HG03571 (cell line): ENCODE data around the gene REV3L.

ENCODE experiments used
- ATAC-seq: cut with Tn5 transposase; IDR thresholded peaks from one replicate; pipeline ENCODE4 v1.9.1; 2021; ENCODE audit not compliant: unreplicated experiment

REV3L gene

GRCh38 chr6:111471533-111471932 is 11.5 kb downstream of the REV3L start:
- ATAC-seq = no peak

DNA sequence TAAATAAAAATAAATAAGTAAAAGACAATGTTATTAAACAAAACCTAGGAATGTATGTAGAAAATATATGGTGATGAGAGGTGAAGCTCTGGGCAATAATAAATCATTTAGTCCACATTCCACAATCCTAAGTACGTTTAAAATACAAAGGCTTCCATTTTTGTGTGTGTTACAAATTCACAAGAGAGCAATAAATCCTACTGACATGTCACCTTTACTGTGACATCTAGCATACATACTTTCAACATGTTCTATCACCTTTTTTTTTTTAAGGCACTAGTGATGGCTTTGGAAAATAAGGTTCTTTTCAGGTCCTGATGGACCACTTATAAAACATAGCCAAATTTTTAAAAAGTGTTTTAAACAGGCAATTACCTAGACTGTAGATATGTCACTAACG is 12.0 kb downstream of the REV3L start:
- no peak for ATAC-seq

DNA sequence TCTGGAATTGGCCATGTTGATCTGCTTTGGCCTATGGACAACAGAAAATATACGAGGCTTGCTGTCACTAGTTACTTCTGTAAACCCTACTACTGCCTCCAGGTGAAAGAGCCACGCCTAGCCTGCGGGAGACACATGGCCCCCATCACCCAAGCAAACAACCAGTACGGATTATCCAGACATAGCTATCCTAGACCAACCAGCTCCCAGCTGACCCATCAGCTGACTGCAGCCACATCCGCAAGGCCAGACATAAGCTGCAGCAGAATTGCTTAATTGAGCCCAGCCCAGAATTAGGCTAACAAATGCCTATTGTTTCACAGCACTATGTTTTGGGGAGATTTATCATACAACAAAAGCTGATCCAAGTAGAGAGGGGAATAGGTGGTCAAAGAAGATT is 13.5 kb downstream of the REV3L start:
- ATAC-seq = no peak

DNA sequence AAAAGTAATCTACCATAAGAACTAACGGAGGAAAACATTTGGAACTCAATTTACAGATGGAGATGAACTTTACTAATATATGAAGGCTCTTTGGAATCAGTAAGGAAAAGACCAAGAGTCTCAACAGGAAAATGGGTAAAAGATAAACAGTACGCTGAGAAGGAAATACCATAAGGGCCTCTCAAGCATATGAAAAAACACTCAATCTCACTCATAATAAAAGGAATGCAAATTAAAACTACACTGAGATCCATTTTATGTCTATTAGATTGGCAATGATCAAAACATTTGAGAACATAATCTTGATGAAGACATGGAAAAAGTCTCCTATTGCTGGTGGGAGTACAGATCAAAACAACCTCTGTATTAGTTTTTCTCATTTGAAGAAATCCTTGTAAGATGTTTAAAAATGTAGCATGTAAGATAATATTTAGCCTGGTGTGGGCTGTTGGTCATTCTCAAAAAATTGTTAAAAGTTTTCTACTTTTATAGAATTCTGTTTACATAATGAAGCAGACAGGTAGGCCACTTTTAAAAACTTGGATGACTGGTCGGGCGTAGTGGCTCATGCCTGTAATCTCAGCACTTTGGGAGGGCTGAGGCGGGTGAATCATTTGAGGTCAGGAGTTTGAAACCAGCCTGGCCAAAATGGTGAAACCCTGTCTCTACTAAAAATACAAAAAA is 14.5 kb downstream of the REV3L start:
- no peak for ATAC-seq

DNA sequence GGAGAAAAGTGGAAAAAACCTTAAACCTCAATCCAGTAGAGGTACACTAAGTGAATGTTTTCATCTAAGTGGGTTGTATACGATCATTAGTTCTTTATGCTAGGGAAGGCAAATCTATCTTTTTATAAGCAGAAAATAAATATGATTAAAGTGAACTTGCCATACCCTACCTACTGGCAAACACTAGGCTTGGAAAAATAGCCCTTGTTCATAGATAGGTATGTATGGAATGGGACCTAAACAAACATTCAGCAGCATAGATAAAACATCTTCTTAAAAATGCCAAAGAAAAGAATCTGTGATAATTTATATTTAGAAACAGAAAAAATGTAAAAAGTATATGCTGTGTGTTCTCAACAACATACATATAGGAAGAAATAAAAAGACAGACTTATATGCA is 18.8 kb downstream of the REV3L start:
- ATAC-seq = no peak

- ATAC-seq = no peak
Measured at GRCh38 chr6:111462770-111463391, 20.1 kb downstream of the REV3L start.

DNA sequence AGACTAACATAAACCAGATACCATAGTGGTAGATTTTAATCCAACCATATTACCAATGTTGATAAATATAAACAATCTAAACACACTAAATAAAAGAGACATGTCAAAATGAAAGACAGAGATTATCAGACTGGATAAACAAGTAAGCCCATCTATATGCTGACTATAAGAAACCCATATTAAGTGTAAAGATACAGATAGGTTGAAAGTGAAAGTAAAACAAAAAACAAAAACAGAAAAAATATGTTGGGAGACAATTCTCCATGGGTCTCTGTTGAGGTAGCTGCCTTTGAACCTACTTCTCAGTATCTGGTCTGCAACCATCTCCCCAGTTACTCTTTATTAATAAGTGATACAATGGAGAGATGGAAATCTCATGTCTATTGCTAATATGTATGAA is 21.2 kb downstream of the REV3L start:
- ATAC-seq = no peak

DNA sequence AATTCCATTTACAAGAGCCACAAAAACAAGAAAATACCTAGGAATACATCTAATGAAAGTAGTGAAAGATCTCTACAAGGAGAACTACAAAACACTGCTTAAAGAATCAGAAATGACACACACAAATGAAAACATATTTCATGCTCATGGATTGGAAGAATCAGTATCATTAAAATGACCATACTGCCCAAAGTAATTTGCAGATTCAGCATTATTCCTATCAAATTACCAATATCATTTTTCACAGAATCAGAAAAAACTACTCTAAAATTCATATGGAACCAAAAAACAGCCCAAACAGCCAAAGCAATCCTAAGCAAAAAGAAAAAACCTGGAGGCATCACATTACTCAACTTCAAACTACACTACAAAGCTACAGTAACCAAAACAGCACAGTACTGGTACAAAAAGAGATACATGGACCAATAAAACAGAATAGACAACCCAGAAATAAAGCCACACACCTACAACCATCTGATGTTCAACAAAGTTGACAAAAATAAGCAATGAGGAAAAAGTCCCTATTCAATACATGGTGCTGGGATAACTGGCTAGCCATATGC is 24.3 kb downstream of the REV3L start:
- no peak for ATAC-seq

DNA sequence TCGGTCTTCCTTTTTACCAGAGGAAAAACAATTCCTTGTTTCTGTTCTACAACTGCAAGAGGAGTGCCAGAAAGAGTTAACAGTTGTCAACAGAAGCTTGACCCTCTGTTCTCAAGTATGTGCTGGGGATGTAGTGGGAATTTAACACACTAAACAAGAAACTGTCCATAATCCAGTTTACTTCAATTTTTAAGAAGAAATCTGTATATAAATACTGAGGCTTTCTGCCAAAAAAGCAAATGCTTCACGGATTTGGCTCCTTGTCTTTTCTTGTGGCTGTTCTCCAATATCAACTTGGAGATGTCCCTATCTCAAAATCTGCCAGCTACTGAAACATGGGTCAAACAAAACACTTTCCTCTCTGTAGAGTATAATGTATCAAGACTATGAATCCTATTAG is 26.8 kb downstream of the REV3L start:
- ATAC-seq = no peak

GRCh38 chr6:111450636-111451035 is 32.4 kb downstream of the REV3L start:
- ATAC-seq = no peak

GRCh38 chr6:111450087-111450486 is 32.9 kb downstream of the REV3L start:
- ATAC-seq = no peak

DNA sequence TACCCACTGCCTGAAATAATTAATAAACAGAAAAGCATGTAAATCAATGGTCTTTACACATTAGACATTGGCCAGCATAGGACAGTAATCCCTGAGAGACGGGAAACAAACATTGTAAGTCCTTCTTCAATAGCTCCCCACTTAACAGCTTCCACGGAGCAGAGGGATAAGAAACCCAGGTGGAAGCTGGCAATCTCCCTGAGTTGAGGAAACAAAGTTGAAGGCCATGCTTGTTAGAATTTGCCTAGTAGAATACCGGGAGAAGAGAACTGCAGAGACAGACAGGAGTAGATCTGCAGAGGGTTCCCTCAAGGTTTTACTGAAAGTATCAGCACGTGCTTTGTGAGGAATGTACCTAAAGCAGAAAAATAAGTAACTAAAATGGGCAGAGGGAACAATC is 33.9 kb downstream of the REV3L start:
- no peak for ATAC-seq

DNA sequence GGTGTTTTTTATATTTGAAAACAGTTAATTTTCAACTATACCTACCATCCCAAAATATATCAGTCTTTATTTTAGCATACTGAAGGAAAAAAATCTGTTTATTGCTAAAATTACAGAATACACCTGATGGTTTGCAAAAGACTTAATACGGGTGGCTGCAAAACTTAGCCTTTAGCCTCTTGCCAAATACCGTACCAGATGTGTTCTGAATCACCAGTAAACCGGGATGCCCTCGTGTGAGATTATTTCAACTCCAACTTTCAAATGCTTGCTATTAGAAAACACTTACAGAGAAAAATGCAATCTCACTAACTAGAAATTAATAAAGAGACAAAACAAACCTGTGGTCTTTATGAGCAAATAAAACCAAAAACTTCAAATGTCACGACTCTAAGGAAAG is 36.0 kb downstream of the REV3L start:
- no peak for ATAC-seq

- ATAC-seq = no peak
Measured at GRCh38 chr6:111445861-111446267, 37.2 kb downstream of the REV3L start.

GRCh38 chr6:111444794-111445193 is 38.2 kb downstream of the REV3L start:
- ATAC-seq = no peak

DNA sequence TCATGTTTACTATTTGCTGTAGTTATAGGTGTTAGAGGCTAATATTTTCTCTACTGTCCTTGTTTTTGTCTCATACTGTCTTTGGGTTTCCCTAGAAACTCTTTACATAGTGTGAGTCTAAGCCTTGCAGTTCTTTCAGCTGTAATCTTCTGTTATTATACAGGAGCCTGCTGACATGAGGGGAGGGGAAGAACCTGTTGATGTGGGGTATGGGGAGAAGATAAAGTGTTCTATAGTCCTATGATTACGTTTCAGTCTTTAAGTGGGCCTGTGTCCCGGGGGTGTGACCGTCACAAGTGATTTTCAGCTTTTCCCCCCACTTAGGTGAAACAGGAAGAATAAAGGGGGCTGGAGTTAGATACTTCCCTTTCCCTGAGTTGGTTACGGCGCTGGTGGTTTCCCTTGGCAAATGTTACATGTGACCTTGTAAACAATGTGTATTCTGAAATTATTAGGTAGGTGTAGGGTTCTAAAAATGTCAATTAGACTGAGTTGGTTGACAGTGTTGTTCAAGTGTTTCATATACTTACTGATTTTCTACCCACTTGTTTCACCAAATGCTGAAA is 41.3 kb downstream of the REV3L start:
- ATAC-seq = no peak

GRCh38 chr6:111439171-111439570 is 43.8 kb downstream of the REV3L start:
- no peak for ATAC-seq

DNA sequence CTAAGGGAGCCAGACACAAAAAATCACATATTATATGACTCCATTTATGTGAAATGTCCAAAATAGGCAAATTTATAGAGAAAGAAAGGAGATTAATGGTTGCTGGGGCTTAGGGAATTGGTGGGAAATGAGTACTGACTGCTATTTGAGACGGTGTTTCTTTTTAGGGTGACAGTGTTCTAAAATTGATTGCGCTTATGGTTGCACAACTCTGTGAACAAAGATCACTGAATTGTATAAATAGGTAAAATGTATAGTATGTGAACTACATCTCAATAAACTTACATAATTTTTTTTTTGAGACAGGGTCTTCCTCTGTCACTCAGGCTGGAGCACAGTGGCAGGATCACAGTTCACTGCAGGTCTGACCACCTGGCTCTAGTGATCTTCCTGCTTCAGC is 45.4 kb downstream of the REV3L start:
- ATAC-seq = no peak

GRCh38 chr6:111432511-111432910 is 50.5 kb downstream of the REV3L start:
- no peak for ATAC-seq

DNA sequence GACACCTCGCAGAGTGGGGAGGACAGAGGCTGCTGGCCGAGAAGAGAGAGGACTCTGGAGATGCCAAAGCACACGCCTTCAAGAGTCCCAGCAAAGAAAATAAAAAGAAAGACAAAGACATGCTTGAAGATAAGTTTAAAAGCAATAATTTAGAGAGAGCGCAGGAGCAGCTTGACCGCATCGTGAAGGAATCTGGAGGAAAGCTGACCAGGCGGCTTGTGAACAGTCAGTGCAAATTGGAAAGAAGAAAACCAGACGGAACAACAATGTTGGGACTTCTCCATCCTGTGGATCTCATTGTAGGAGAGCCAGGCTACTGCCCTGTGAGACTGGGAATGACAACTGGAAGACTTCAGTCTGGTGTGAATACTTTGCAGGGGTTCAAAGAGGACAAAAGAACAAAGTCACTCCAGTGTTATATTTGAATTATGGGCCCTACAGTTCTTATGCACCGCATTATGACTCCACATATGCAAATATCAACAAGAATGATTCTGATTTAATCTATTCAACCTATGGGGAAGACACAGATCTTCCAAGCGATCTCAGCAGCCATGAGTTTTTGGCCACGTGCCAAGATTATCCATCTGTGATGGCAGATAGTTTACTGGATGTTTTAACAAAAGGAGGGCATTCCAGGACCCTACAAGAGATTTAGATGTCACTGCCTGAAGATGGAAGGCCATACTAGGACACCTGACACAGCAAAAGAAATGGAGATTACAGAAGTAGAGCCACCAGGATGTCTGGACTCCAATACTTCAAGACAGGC is 52.2 kb downstream of the REV3L start:
- no peak for ATAC-seq

DNA sequence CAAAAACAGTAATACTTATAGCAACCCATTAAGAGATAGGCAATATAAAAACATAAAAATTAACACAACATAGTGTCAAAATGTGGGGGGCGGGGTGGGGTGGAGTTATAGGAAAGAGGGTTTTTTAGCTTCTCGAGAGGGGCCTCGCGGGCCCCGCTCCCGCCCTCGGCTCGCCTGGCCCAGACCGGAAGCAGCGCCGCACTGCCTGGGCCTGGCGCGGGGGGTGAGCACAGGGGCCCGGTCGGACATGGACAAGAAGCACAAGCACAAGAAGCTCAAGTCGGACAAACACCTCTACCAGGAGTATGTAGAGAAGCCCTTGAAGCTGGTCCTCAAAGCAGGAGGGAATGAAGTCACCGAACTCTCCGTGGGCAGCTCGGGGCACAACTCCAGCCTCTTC is 53.4 kb downstream of the REV3L start:
- no peak for ATAC-seq

DNA sequence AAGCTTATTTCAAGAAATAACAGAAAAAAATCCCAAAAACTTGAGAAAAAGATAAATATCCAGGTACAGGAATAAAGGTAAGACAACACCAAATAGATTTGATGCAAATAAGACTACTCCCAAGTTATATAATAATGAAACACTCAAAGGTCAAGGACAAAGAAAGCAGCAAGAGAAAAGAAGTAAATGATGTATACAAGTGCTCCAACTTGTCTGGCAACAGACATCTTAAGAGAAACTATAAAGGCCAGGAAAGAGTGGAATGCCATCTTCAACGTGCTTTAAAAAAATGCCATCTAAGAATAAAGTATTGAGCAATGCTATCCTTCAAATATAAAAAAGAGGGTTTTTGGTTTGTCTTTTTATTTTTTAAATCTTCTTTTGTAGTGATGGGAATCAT is 54.2 kb downstream of the REV3L start:
- ATAC-seq = no peak
